ENCODE data around the gene ITGA5. TPM values are rescaled to one million over a fixed set of nuclear protein-coding genes. Genes with fewer than 3 reads are reported as not detected.

The ITGA5 gene
- total RNA-seq, 1 experiment from 2014 or later = 49.7 TPM

- TF ChIP-seq REST (IDR thresholded peaks at IDR 0.05; ENCODE audit: low read depth) = no peak
- no peak for TF ChIP-seq SIN3A (IDR thresholded peaks at IDR 0.05; ENCODE audit: low read depth)
- no peak for TF ChIP-seq SP1 (IDR thresholded peaks at IDR 0.05; ENCODE audit: low read depth)
- TF ChIP-seq ATF3 (IDR thresholded peaks at IDR 0.05) = no peak
- no peak for TF ChIP-seq CBX3 (IDR thresholded peaks at IDR 0.05; ENCODE audit: low read depth)
These were observed 68.3 kb downstream of the ITGA5 start (continued) for GRCh38 chr12:54350743-54351142.

- intact Hi-C loops (cut with micrococcal nuclease) = no loop called here
- Histone ChIP-seq H3K9me3 (ENCODE audit: control insufficient read depth in 1 of 2, insufficient read depth in 1 of 2, low read depth in 1 of 2, low read length in 2 of 2) (no peaks in the 10 kb centered on the region), H3K4me2 (ENCODE audit: low read length) (no peak overlapping the region), H3K79me2 (ENCODE audit: insufficient read depth, low read length) (no peaks in the 10 kb centered on the region; the same call in 1 of the 2 replicates), H3K27ac (ENCODE audit: low read depth, low read length) (no peak overlapping the region), H3K36me3 (ENCODE audit: control insufficient read depth in 1 of 2, insufficient read depth in 2 of 2, low read length in 2 of 2) (peaks cover 38 to 47% of the 10 kb centered on the region in 2 experiments), H3K9ac (ENCODE audit: low read length) (no peak overlapping the region), H3K9me2 (ENCODE audit: insufficient read depth) (no peaks in the 10 kb centered on the region), H4K20me1 (ENCODE audit: insufficient read depth) (no peaks in the 10 kb centered on the region), H3K4me1 (ENCODE audit: control insufficient read depth in 1 of 2, insufficient read depth in 2 of 2, low read length in 2 of 2) (peaks cover 0 to 2% of the 10 kb centered on the region in 2 experiments; a peak in 1 of 4 replicates), H3K4me3 (replicated peaks in 1 of 2; ENCODE audit: low read depth in 1 of 2, low read length in 2 of 2) (no peak overlapping the region), H3K27me3 (ENCODE audit: insufficient read depth, low read length) (no peaks in the 10 kb centered on the region), H2AFZ (ENCODE audit: low read depth, low read length, poor library complexity, severe bottlenecking) (no peak overlapping the region)
- CTCF ChIA-PET = no interaction called here
- POLR2A ChIA-PET = no interaction called here
- ATAC-seq (no peak), DNase-seq (ENCODE audit: low read depth, low spot score) (no peak)
- TF ChIP-seq ELF1 (IDR thresholded peaks at IDR 0.05; ENCODE audit: borderline replicate concordance, low read depth) = no peak
- TF ChIP-seq YY1 (IDR thresholded peaks at IDR 0.05; ENCODE audit: extremely low read depth, insufficient replicate concordance, low read depth, low read length) = no peak
- TF ChIP-seq CEBPB (IDR thresholded peaks at IDR 0.05; ENCODE audit: low read depth) = no peak
- no peak for TF ChIP-seq MAX (IDR thresholded peaks at IDR 0.05)
- no peak for TF ChIP-seq JUND (IDR thresholded peaks at IDR 0.05)
- no peak for TF ChIP-seq POLR2AphosphoS5 (IDR thresholded peaks at IDR 0.05; ENCODE audit: low read depth, low read length)
- TF ChIP-seq ZFX (IDR thresholded peaks at IDR 0.05) = no peak
- TF ChIP-seq ATF3 (IDR thresholded peaks at IDR 0.05) = no peak
- TF ChIP-seq FOSL1 (IDR thresholded peaks at IDR 0.05; ENCODE audit: low read depth) = no peak
- no peak for TF ChIP-seq CTCF (IDR thresholded peaks at IDR 0.05 in 2 of 3, conservative IDR thresholded peaks at IDR 0.05 in 1 of 3; ENCODE audit: borderline replicate concordance in 1 of 3, insufficient read depth in 1 of 3, low read depth in 2 of 3, low read length in 2 of 3)
- RAD21 ChIA-PET (ENCODE audit: low non-redundant PET in 1 of 2, low total read pairs in 2 of 2, uncharacterized antibody in 2 of 2, unreplicated experiment in 2 of 2) = no interaction called here
- BruUV-seq (replicated peaks) = no TSS peak
These were observed 69.4 kb downstream of the ITGA5 start for GRCh38 chr12:54349679-54350078.
